ENCODE data around the gene KLLN.

DNA sequence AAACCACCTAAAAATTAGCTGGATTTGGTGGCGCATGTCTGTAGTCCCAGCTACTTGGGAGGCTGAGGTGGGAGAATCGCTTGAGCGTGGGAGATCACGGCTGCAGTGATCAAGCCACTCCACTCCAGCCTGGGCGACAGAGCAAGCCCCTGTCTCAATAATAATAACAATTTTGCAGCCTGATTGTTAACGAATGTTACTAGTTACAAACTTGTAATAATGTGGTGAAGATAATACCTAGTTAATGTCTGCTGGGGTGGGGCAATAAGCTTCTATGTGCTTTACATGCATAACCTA, 44.1 kb downstream of the KLLN start:
- TF ChIP-seq CEBPB (IDR thresholded peaks at IDR 0.05; ENCODE audit: low read depth, low read length) (no peak), SIN3A (conservative IDR thresholded peaks at IDR 0.05 in 1 of 2, IDR thresholded peaks at IDR 0.05 in 1 of 2; ENCODE audit: low read depth in 1 of 2, low read length in 2 of 2) (no peak)
- TF ChIP-seq, protein P1, sequence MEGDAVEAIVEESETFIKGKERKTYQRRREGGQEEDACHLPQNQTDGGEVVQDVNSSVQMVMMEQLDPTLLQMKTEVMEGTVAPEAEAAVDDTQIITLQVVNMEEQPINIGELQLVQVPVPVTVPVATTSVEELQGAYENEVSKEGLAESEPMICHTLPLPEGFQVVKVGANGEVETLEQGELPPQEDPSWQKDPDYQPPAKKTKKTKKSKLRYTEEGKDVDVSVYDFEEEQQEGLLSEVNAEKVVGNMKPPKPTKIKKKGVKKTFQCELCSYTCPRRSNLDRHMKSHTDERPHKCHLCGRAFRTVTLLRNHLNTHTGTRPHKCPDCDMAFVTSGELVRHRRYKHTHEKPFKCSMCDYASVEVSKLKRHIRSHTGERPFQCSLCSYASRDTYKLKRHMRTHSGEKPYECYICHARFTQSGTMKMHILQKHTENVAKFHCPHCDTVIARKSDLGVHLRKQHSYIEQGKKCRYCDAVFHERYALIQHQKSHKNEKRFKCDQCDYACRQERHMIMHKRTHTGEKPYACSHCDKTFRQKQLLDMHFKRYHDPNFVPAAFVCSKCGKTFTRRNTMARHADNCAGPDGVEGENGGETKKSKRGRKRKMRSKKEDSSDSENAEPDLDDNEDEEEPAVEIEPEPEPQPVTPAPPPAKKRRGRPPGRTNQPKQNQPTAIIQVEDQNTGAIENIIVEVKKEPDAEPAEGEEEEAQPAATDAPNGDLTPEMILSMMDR (IDR thresholded peaks at IDR 0.05; ENCODE audit: control extremely low read depth in 1 of 3, insufficient read depth in 1 of 3, low read depth in 1 of 3, low read length in 3 of 3), result no peak
